Kidney capillary endothelial cell (primary cell): ENCODE results near the gene TMEM86A.
A peak's percentile ranks its signal among the peaks of the same experiment; 100 is the strongest.
"Not testable (repeated sequence)": the region's sequence is repeated elsewhere in the genome, so short reads cannot be mapped to it uniquely, and the experiment has no call there.

Experiments used
- DNase-seq: peaks from one replicate; pipeline ENCODE4 v3.0.0-alpha.2; 2018; ENCODE audit warnings: low spot score

Gene TMEM86A, protein sequence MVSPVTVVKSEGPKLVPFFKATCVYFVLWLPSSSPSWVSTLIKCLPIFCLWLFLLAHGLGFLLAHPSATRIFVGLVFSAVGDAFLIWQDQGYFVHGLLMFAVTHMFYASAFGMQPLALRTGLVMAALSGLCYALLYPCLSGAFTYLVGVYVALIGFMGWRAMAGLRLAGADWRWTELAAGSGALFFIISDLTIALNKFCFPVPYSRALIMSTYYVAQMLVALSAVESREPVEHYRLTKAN

DNA sequence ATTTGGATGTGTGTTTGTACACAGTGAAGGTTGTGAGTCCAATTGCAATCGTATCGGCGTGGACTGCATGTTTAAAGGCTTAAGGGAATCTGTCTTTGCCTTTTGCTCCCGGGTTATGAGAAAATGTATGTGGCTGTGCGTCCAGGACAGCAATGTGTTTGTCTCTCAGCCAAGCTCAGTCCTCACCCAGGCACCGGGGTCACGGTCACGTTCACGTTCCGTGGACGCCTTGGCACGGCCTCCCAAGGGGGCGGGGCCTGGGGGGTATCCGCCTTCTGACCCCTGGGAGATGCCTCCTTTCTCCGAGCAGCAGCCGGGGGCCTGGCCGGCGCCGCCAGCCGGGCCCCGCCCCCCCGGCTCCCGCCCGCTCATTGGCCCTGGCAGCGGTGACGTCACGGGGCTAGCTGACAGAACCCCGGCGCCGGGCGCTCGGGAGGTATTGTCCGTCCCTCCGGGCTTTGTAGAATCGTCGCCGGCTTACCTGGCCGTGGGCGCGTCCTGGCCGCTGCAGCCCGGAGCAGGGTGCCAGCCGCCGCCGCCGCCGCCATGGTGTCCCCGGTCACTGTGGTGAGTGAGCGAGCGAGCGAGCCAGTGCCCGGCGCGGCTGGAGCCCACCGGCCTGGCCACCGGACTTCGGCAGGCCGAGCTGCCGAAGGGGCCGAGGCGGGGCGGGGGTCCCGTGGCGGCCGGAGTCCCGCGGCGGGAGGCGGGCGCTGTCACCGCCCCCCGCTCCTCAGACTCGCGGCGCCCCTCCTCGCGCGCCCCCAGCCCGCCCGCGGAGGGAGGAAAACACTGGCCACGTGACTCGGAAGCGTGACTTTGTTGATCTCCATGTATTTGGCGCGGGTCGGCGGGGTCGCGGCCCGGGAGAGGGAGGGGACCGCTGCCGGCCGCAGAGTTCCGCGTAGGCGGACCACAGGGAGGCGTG is at the start of gene TMEM86A:
TSS of gene TMEM86A (plus strand) at position 439 of the 928 bp plus-strand sequence. CDS start at position 547, 108 bp downstream.
- peak; percentile 88 for DNase-seq

DNA sequence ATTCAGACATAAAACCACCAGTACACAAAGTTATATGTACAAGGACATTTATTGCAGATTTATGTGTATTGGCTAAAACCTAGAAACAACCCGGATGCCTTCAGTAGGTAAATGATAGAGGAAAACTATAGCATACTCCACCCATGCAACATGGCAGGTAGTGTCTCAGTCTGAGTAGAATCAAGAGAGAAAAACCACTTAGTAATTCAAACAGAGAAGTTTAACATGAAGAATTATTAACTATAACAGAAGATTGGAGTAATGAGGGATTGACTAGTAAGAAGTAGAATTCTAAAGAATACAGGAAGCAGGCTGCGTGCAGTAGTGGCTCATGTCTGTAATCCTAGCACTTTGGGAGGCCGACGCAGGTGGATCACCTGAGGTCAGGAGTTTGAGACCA is 48.2 kb upstream of the TMEM86A start:
- DNase-seq = no peak

DNA sequence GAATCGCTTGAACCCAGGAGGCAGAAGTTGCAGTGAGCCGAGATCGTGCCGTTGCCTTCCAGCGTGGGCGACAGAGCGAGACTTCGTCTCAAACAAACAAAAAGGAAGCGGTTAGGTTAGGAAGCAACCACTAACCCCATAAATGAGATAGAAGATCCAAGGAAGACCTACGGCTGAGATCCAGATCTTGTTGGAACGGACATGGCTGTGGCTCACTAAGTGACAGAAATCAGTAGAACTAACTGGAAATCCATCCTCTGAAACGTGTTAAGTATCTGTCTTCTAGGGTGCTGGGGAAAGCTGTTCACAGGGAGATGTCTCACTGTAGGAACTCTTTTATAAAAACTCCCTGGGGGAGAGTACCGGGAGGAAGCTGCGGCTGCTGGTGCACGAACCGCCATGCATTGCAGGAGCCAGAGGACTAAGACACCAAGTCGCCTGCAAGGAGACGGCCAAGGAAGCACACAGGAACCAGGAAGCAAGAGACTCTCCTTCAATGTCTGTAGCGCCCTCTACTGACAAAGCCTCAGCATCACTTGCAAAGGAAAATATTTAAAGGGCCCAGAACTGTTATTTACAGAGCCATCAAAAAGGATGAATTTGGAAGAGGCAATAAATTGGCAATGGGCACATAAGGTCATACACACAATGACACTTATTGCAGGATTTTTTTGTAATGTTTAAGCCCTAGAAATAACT is 47.6 kb upstream of the TMEM86A start:
- peak; percentile 73 for DNase-seq

DNA sequence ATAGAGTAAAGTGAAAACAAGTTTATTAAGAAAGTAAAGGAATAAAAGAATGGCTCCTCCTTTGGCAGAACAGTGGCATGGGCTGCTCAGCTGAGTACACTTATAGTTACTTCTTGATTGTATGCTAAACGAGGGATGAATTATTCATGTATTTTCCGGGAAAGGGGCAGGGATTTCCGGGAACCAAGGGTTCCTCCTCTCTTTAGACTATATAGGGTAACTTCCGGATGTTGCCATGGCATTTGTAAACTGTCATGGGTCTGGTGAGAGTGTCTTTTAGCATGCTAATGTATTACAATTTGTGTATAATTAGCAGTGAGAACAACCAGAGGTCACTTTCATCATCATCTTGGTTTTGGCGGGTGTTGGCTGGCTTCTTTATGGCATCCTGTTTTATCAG is 40.9 kb upstream of the TMEM86A start:
- DNase-seq = no peak

DNA sequence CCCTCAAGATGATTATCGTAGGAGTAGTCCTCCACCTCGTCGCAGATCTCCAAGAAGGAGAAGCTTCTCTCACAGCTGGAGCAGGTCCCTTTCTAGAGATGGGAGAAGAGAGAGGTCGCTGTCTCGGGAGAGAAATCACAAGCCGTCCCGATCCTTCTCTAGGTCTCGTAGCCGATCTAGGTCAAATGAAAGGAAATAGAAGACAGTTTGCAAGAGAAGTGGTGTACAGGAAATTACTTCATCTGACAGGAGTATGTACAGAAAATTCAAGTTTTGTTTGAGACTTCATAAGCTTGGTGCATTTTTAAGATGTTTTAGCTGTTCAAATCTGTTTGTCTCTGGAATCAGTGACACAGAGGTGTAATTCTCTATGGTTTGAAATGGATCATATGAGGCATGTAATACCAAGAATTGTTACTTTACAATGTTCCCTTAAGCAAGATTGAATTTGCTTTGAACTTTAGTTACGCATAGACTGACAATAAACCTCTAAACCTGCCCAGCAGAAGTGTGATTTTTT is 33.2 kb upstream of the TMEM86A start:
- DNase-seq = not testable (repeated sequence)

DNA sequence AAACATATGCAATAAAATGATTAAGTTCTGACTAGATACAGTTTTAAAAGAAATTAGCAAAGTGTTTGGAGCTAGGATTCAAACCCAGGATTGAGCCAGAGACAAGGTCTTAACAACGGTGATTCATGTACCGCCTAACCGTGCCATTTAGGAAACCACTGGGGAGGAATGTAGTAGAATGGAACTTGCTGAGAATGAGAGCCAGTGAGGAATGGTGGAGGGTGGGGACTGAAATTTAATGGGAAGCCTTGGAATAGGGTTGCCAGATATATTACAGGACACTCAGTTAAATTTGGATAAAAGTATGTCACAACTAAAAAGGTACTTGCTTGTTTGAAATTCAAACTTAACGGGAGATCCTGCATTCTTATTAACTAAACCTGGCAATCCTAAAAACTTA is 30.4 kb upstream of the TMEM86A start:
- no peak for DNase-seq

DNA sequence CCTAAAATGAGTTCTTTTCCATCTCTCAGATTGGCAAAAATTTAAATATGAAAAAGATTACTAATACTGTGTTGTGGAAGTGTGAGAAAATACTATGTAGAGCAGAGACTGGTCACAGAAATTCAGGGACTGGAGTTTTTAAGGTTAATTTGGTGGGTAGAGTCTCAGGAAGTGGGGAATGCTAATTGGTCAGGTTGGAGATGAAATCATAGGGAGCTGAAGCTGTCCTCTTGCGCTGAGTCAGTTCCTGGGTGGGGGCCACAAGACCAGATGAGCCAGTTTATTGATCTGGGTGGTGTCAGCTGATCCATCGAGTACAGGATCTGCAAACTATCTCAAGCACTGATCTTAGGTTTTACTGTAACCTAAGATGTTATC is 29.4 kb upstream of the TMEM86A start:
- DNase-seq = no peak

DNA sequence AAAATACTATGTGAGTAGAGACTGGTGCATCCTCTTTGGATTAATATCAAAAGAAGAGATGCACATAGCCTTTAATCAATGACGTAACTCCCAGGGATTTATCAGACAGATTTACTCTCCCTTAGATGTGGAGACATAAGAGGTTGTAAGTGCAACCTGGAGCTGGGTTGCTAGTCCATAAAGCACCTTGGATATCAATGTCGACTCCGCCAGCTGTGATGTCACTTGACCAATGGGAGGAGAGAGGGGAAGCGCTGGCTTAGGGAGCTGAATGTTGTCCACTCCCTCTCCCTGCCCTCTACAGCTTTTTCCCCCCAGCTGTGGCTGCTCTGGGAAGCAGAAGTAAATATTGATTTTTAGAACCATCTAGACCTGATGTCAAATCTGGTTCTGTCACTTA is 28.9 kb upstream of the TMEM86A start:
- no peak for DNase-seq

DNA sequence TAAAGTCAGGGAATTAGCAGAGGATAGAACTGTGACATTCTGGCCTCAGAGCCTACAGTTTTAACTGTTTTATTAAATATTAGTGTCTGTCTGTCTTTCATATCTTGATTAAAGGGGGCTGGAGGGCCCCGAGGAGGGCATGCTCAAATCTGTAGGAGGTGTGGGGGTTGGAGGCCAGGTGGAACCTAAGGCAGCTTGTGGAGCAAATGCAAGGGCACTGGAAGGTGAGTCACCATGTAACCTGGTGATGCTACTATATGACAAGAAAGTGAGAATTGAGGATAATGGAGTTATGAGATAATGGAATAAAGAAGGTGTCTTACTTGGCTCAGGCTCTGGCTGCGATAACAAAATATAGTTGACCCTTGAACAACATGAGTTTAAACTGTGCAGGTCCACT is 27.3 kb upstream of the TMEM86A start:
- DNase-seq = no peak

DNA sequence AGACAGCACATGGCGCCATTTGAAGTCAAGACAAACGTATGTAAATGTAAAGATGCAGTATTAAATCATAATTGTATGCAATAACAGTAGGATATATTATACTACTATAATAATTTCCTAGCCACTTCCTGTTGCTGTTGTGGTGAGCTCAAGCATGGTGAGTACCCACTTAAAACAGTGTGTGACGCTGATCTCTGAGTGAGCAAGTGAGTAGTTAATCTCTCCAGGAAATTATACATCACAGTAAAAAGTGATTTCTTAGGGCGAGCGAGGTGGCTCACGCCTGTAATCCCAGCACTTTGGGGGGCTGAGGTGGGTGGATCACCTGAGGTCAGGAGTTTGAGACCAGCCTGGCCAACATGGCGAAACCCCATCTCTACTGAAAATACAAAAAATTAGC is 26.4 kb upstream of the TMEM86A start:
- not testable (repeated sequence) for DNase-seq

DNA sequence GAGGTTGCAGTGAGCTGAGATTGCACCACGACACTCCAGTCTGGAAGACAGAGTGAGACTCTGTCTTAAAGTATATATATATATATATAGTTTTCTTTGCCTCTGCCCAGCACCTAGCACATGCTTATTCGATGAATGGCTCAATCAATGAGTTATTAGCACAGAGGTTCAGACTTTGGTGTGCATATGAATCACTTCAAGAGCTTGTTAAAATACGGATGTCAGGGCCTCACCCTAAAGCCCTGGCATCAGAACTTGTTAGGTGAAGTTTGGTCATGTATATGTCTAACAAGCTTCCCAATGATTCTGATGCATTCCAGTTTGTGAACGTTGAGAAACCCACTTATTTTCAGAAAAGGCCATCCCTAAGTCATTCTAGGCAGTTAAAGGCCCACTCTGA is 21.8 kb upstream of the TMEM86A start:
- DNase-seq = no peak

DNA sequence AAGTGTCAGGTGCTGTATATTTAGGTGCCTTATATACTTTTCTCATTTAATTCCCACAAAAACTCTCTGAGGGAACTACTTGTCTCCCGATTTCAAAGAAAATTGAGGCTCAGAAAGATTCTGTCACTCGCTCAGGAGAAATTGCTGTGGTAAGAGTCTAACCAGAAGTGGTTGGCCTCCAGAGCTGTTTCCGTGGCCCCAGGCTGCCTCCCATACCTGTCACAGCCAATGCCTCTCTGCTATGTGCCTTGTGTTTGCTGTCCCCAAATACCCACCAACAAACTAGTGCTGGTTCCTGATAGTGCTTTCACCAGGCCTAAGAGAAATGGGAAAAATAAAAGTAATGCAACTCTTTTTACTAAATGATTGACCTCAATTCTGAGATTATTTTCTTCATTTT is 21.0 kb upstream of the TMEM86A start:
- no peak for DNase-seq

DNA sequence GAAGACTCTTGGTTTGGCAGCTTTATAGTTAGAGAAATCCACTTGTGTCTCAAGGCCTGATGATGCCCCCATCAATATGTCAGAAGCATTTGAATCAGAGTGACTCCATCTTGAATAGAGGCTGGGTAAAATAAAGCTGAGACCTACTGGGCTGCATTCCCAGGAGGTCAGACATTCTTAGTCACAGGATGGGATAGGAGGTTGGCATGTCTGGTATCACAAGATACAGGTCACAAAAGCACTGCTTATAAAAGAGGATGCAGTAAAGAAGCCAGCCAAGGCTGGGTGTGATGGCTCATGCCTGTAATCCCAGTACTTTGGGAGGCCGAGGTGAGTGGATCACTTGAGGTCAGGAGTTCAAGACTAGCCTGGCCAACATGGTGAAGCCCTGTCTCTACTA is 16.6 kb upstream of the TMEM86A start:
- not testable (repeated sequence) for DNase-seq

DNA sequence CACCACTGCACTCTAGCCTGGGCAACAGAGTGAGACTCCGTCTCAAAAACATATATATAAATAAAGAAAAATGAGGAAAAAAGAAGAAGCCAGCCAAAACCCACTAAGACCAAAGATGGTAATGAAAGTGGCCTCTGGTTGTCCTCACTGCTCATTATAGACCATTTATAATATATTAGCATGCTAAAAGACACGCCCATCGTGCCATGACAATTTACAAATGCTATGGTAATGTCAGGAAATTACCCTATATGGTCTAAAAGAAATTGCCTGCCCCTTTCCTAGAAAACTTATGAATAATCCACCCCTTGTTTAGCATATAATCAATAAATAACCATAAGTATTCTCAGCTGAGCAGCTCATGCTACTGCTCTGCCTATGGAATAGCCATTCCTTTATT is 16.1 kb upstream of the TMEM86A start:
- DNase-seq = no peak

DNA sequence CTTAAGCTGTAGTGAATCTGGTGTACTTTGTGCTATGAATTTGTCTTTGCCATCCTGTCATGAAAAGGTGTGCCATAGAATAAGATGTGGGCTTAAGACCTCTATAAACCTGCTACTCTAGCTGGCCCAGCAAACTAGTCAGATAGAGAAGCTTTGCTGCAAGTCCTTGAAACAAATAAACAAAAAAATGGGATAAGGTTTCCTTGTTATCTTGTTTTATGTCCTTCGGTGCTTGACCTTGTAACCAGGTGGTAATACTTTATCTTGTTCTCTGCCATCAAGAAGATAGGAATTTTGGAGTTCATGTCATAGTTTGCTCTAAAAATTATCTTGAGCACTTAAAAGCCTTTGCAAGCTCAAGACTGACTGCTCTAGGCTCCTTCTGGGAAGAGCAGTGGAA is 14.3 kb upstream of the TMEM86A start:
- DNase-seq = no peak

DNA sequence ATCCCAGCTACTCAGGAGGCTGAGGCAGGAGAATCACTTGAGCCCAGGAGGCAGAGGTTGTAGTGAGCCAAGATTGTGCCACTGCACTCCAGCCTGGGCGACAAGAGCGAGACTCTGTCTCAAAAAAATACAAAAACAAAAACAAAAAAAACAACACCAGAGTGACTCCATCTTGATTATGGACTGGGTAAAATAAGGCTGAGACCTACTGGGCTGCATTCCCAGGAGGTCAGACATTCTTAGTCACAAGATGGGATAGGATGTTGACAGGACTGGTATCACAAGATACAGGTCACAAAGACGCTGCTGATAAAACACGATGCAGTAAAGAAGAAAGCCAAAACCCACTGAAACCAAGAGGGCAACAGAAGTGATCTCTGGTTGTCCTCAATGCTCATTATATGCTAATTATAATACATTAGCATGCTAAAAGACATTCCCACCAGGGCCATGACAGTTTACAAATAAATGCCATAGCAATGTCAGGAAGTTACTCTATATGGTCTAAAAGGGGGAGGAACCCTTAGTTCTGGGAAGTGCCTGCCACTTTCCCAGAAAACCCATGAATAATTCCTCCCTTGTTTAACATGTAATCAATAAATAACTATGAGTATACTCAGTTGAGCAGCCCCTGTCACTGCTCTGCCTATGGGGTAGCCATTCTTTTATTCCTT is 7.0 kb upstream of the TMEM86A start:
- not testable (repeated sequence) for DNase-seq

DNA sequence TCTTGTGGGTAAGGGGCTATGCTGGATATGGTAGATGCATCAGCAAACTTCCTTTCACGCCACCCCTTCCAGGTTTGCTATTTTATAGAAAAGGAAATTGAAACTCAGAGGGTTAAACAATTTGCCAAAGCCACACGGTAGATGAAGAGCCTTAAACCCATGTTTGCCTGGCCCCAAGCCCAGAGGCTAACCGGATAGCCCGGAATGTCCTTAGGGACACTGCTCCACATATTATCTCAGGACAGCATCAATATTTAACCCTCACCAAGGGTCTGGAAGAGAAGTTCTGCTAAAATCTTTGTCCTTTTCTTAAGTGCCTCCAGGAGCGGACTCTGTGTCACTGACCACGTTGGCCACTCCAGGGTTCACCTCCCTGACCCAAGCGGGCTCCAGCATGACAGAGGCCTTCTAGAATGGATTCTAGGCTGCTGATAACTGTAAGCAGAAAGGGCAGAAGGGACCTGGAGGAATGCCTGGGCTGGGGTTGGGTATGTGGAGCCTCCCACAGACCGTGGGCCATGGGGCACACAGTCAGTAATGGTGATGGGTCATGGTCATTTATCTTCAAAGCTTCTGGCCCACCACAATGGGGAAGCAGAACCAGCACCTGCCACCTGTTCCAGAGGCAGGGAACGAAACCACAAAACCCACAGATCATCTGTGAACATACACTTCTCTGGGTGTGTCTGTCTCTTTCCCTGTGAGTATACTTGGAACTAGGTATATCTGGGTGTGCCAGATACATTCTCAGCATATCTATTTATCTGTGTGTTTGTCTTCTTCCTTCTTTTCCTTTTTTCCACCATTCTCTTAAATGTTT is 5.4 kb upstream of the TMEM86A start:
- no peak for DNase-seq

DNA sequence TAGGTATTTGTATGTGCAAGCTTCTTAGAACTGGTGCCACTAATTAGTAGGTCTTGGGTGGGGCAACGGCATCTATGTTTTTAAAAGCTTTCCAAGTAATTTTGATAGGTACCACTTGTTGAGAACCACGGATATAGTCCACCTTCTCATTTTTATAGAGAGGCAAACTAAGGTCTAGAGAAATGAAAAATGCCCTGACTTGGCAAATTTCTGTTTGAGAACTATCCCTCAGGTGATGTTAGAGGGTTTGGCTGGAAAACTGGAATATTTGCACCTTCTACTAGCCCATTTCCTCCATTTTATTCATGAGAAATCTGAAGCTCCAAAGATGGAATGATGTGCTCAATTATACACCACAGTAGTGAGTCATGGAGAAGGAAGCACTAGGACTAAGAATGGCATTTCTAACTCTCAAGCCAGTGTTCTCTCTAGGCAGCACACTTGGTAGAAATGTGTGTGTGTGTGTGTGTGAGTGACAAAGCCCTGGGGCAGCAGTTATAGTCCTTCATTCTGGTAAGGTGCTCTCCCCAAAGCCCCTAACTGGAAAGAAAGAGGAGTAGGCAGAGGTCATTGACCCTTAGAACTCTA is 1.8 kb upstream of the TMEM86A start:
- peak; percentile 68 for DNase-seq

DNA sequence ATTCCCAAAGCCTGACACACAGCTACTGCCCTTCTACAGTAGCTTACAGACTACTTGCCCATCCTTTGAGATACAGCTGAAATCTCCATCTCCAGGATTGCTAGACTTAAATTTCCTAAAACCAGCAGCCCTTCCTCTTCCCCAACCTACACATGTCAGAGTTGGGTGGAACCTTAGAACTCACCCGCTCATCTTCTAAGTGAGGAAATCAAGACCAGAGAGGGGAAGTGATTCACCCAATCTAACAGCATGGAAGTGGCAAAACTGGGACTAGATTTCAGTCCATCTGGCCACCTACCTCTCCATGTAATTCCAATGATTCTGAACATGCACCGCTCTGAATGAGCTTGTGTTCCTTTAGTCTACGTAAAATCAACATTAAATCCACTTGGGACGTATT is 1.0 kb upstream of the TMEM86A start:
- DNase-seq = peak; percentile 42

DNA sequence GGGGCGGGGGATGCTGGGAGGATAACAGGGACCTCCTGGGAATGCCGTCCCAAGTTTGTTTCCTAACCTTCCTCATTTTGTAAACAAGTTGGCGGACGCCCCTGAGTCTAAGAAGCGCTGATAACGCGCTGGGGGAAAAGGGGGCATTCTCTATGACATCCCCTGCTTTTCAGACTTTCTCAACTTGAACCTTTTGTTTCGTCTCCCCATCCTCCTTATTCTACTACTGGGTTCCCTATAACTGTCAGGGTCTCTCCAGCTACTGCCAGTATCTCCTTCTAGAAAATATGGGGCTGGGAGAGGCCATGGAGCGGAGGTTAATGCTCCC is 654 bp downstream of the TMEM86A start:
- no peak for DNase-seq

DNA sequence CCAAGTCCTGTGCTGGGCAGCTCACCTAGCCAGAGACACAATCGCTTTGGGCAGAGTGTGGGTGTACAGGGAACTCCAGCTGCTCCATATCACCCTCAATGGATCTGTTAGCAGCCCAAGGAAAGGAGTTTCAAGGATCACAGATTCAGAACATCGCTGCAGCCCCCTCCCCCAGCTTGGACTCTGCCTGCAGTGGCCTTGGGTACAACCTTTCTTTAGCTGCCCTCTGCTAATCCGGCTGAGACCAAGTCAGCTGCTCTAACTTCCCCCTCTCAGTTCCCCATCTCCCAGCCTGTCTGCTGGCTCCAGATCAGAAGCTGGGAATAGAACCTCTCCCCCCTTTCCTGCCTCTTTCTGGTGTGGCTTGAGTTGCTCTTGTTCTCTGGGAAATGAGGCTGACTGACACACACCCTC is 1.3 kb downstream of the TMEM86A start:
- no peak for DNase-seq
